IMR-90 (cell line): ENCODE results near the gene TOMM40L. TPM values are rescaled to one million over a fixed set of nuclear protein-coding genes. Genes with fewer than 3 reads are reported as not detected.

Source experiments
- ATAC-seq: fragments of 200-7000 bp; cut with Tn5 transposase; 2 replicates; pipeline ENCODE4 v1.9.1; 2020; ENCODE audit warnings: low read depth, mild to moderate bottlenecking, moderate library complexity
- BruUV-seq: library from RNA; stranded (reverse); fragments of 400-500 nt; replicated peaks from 2 replicates; lab custom pipeline; 2021; lab: Mats Ljungman, UMichigan
- CTCF ChIA-PET: fragments of 300-600 bp; formaldehyde crosslinking; extraction: SDS; loops from one replicate; lab custom pipeline; 2021; ENCODE audit warnings: antibody characterized with exemption; lab: Yijun Ruan, JAX
- POLR2A ChIA-PET: fragments of 300-600 bp; sonication (Branson Sonifier 250); formaldehyde crosslinking; loops from one replicate; lab custom pipeline; 2022; ENCODE audit warnings: antibody characterized with exemption; ENCODE audit not compliant: unreplicated experiment; lab: Charles Lee
- DNase-seq: peaks from one replicate; pipeline ENCODE4 v3.0.0; 2013
- H2AFZ ChIP-seq: replicated peaks from 2 replicates; pipeline ENCODE3; 2013; ENCODE audit warnings: low read length, mild to moderate bottlenecking; ENCODE audit not compliant: poor library complexity
- H2AK5ac ChIP-seq: 2 replicates; pipeline ENCODE4 v1.6.1; 2013; ENCODE audit warnings: low read depth, low read length, inconsistent platforms
- H2AK9ac ChIP-seq: replicated peaks from 2 replicates; pipeline ENCODE3; 2013; ENCODE audit warnings: mild to moderate bottlenecking, low read depth, low read length, moderate library complexity; ENCODE audit not compliant: poor library complexity
- H2BK120ac ChIP-seq: 2 replicates; pipeline ENCODE4 v1.6.1; 2013; ENCODE audit warnings: low read depth, low read length, inconsistent platforms
- H2BK15ac ChIP-seq: 3 replicates; pipeline ENCODE4 v1.6.1; 2013; ENCODE audit warnings: low read depth, low read length, inconsistent platforms
- H2BK20ac ChIP-seq: 2 replicates; pipeline ENCODE4 v1.6.1; 2013; ENCODE audit warnings: low read depth, mild to moderate bottlenecking, inconsistent platforms, low read length, moderate library complexity
- H2BK5ac ChIP-seq: 2 replicates; pipeline ENCODE4 v1.6.1; 2013; ENCODE audit warnings: mild to moderate bottlenecking, low read depth, low read length, inconsistent platforms; ENCODE audit not compliant: poor library complexity, severe bottlenecking
- H3K14ac ChIP-seq: replicated peaks from 2 replicates; pipeline ENCODE4 v1.6.1; 2013; ENCODE audit warnings: low read depth, low read length, inconsistent platforms
- H3K18ac ChIP-seq: 2 replicates; pipeline ENCODE4 v1.6.1; 2013; ENCODE audit warnings: low read depth, low read length, control low read depth
- H3K23ac ChIP-seq: 2 replicates; pipeline ENCODE4 v1.6.1; 2013; ENCODE audit warnings: low read depth, low read length, inconsistent platforms
- H3K27ac ChIP-seq: 2 replicates; pipeline ENCODE4 v1.5.1; 2013; ENCODE audit warnings: mild to moderate bottlenecking, control low read depth, low read length; ENCODE audit not compliant: insufficient read depth
- H3K27me3 ChIP-seq: 2 replicates; pipeline ENCODE4 v1.6.1; 2013; ENCODE audit warnings: low read length; ENCODE audit not compliant: control insufficient read depth, insufficient read depth
- H3K36me3 ChIP-seq: 2 replicates; pipeline ENCODE4 v1.6.1; 2013; ENCODE audit warnings: low read length, mixed read lengths; ENCODE audit not compliant: control insufficient read depth, insufficient read depth
- H3K4ac ChIP-seq: 2 replicates; pipeline ENCODE4 v1.6.1; 2013; ENCODE audit warnings: low read depth, low read length, inconsistent platforms
- H3K4me1 ChIP-seq: 2 replicates; pipeline ENCODE4 v1.6.1; 2013; ENCODE audit warnings: low read length, mixed read lengths; ENCODE audit not compliant: control insufficient read depth, insufficient read depth
- H3K4me2 ChIP-seq: 2 replicates; pipeline ENCODE4 v1.6.1; 2013; ENCODE audit warnings: low read depth, mild to moderate bottlenecking, control low read depth, low read length, moderate library complexity
- H3K4me3 ChIP-seq: 2 replicates; pipeline ENCODE4 v1.5.1; 2013; ENCODE audit warnings: low read depth, mild to moderate bottlenecking, control low read depth, low read length, moderate library complexity; ENCODE audit not compliant: insufficient read depth
- H3K56ac ChIP-seq: 2 replicates; pipeline ENCODE4 v1.6.1; 2013; ENCODE audit warnings: low read length, inconsistent platforms; ENCODE audit not compliant: insufficient read depth; ENCODE audit errors: extremely low read depth
- H3K79me1 ChIP-seq, 2 experiments: 2 replicates each; pipeline ENCODE4 v1.6.1; 2013; ENCODE audit warnings: low read length in 2 of 2, inconsistent platforms in 1 of 2, low read depth in 1 of 2
- H3K9ac ChIP-seq: 2 replicates; pipeline ENCODE4 v1.6.1; 2013; ENCODE audit warnings: low read depth, low read length, control low read depth
- H3K9me1 ChIP-seq: 2 replicates; pipeline ENCODE4 v1.6.1; 2013; ENCODE audit warnings: low read length, inconsistent platforms; ENCODE audit not compliant: insufficient read depth
- H3K9me3 ChIP-seq: 2 replicates; pipeline ENCODE4 v1.6.1; 2013; ENCODE audit warnings: low read length; ENCODE audit not compliant: control insufficient read depth, insufficient read depth
- H4K20me1 ChIP-seq: 2 replicates; pipeline ENCODE4 v1.6.1; 2013; ENCODE audit warnings: low read length, inconsistent platforms; ENCODE audit not compliant: insufficient read depth
- H4K5ac ChIP-seq: 2 replicates; pipeline ENCODE4 v1.6.1; 2013; ENCODE audit warnings: mild to moderate bottlenecking, low read depth, low read length, control low read depth
- H4K8ac ChIP-seq, 2 experiments: 2 replicates each; pipeline ENCODE4 v1.6.1; 2013; ENCODE audit warnings: low read depth in 2 of 2, low read length in 2 of 2, control low read depth in 1 of 2, inconsistent platforms in 1 of 2
- H4K91ac ChIP-seq: 2 replicates; pipeline ENCODE4 v1.6.1; 2013; ENCODE audit warnings: low read depth, low read length, inconsistent platforms; ENCODE audit not compliant: insufficient read depth
- CHD1 ChIP-seq: IDR thresholded peaks from 2 replicates; pipeline ENCODE4 v1.6.1; 2012; ENCODE audit warnings: low read depth, low read length, improper control_type of control experiment
- CTCF ChIP-seq: conservative IDR thresholded peaks from 2 replicates; pipeline ENCODE4 v1.5.1; 2012; ENCODE audit warnings: mild to moderate bottlenecking, low read depth, low read length, improper control_type of control experiment
- ELK1 ChIP-seq: fragments of 150-350 bp; IDR thresholded peaks from 2 replicates; pipeline ENCODE4 v1.6.1; 2016; ENCODE audit warnings: low read depth, mild to moderate bottlenecking, low read length, moderate library complexity, borderline replicate concordance
- FOS ChIP-seq: fragments of 150-350 bp; IDR thresholded peaks from 2 replicates; pipeline ENCODE4 v1.6.1; 2016; ENCODE audit warnings: low read depth, low read length
- MAFK ChIP-seq: IDR thresholded peaks from 2 replicates; pipeline ENCODE4 v1.6.1; 2012; ENCODE audit warnings: low read depth, low read length, improper control_type of control experiment
- MXI1 ChIP-seq: IDR thresholded peaks from 2 replicates; pipeline ENCODE4 v1.6.1; 2012; ENCODE audit warnings: low read depth, mild to moderate bottlenecking, low read length, moderate library complexity, borderline replicate concordance
- NFE2L2 ChIP-seq: fragments of 150-350 bp; IDR thresholded peaks from 2 replicates; pipeline ENCODE4 v1.6.1; 2016; ENCODE audit warnings: low read depth, mild to moderate bottlenecking, low read length
- POLR2A ChIP-seq: IDR thresholded peaks from 2 replicates; pipeline ENCODE4 v1.6.1; 2012; ENCODE audit warnings: mild to moderate bottlenecking, low read depth, low read length
- RAD21 ChIP-seq: IDR thresholded peaks from 2 replicates; pipeline ENCODE4 v1.6.1; 2012; ENCODE audit warnings: low read length, improper control_type of control experiment
- RCOR1 ChIP-seq: IDR thresholded peaks from 2 replicates; pipeline ENCODE4 v1.6.1; 2012; ENCODE audit warnings: mild to moderate bottlenecking, low read length, improper control_type of control experiment; ENCODE audit not compliant: insufficient replicate concordance
- RFX5 ChIP-seq: IDR thresholded peaks from 2 replicates; pipeline ENCODE4 v1.8.0; 2012; ENCODE audit warnings: low read depth, mild to moderate bottlenecking, low read length, moderate library complexity
- SMC3 ChIP-seq: fragments of 150-350 bp; IDR thresholded peaks from 2 replicates; pipeline ENCODE4 v1.6.1; 2016; ENCODE audit warnings: low read depth, mild to moderate bottlenecking, antibody characterized with exemption, low read length, moderate library complexity
- USF2 ChIP-seq: fragments of 150-350 bp; IDR thresholded peaks from 2 replicates; pipeline ENCODE4 v1.6.1; 2017; ENCODE audit warnings: mild to moderate bottlenecking, antibody characterized with exemption, low read length, low read depth
- WGBS, 2 experiments: methylation state at CpG; one replicate each; pipeline versions ENCODE4 v1.1.5 to v1.1.7; 2013; ENCODE audit warnings: missing lambda C conversion rate in 2 of 2; ENCODE audit not compliant: insufficient read length in 1 of 2; ENCODE audit errors: extremely low coverage in 2 of 2; 5-methylcytosine and 5-hydroxymethylcytosine counted together
- dilution Hi-C: fragments of 300-500 bp; cut with HindIII; formaldehyde crosslinking; loops from one replicate; pipeline ENCODE4 v1.14.3; 2018; ENCODE audit warnings: low sequenced_read_pairs; ENCODE audit not compliant: unreplicated experiment
- in situ Hi-C: fragments of 300-500 bp; cut with MboI; formaldehyde crosslinking; loops from 3 replicates; pipeline ENCODE4 v1.14.3; 2019; ENCODE audit warnings: low sequenced_read_pairs, inconsistent platforms, mixed read lengths
- intact Hi-C: fragments of 100-400 bp; cut with micrococcal nuclease; formaldehyde crosslinking; loops from 2 replicates; pipeline ENCODE4 v1.10.0; 2022
- polyA plus RNA-seq, 3 experiments: library from polyadenylated mRNA; depleted of rRNA; stranded (reverse); fragments of >200 nt; gene quantifications; 2 replicates each; pipeline ENCODE4 v1.2.3, GENCODE V29; 2012; ENCODE audit warnings: low replicate concordance in 1 of 3
- total RNA-seq: library from RNA; depleted of rRNA; stranded (reverse); fragments of >200 nt; gene quantifications from 2 replicates; pipeline ENCODE4 v1.2.3, GENCODE V29; 2012

TOMM40L gene
- total and polyA plus RNA-seq, 2 of the 4 experiments (the other 2 are of a cell fraction): 7.7 to 12.5 TPM

- no peak for TF ChIP-seq RFX5
Measured at GRCh38 chr1:161209790-161210409, 16.0 kb upstream of the TOMM40L start (continued).

GRCh38 chr1:161214369-161214768 is 11.5 kb upstream of the TOMM40L start:
- POLR2A ChIA-PET: interaction anchor here (0.7 kb wide), 1 partner anchor 1660 kb away, joined by 10 read pairs; no protein-coding TSS in a partner anchor
- dilution Hi-C loops: no loop called here
- Histone ChIP-seq H3K4me3 (no peak overlapping the region), H3K79me1 (peaks cover 5 to 14% of the 10 kb centered on the region in 2 experiments), H3K4me1 (peaks cover 11% of the 10 kb centered on the region), H3K4me2 (no peak overlapping the region), H2BK20ac (no peak overlapping the region), H3K18ac (no peak overlapping the region), H2BK120ac (no peak overlapping the region), H3K9me3 (no peaks in the 10 kb centered on the region), H3K23ac (no peak overlapping the region), H2AFZ (no peak overlapping the region), H2BK15ac (no peak overlapping the region), H4K20me1 (no peaks in the 10 kb centered on the region), H3K9ac (no peak overlapping the region), H2AK5ac (no peak overlapping the region), H3K56ac (no peak overlapping the region), H3K36me3 (peaks cover 42% of the 10 kb centered on the region), H3K27ac (no peak overlapping the region), H4K5ac (no peak overlapping the region), H2BK5ac (no peak overlapping the region), H2AK9ac (no peak overlapping the region), H3K9me1 (peaks cover 14% of the 10 kb centered on the region), H3K4ac (no peak overlapping the region), H3K27me3 (no peaks in the 10 kb centered on the region), H4K91ac (no peak overlapping the region), H4K8ac (no peak overlapping the region), H3K14ac (no peak overlapping the region)
- ATAC-seq (no peak), DNase-seq (no peak)
- no TSS peak for BruUV-seq
- intact Hi-C loops: no loop called here
- in situ Hi-C loops: loop anchor here (10.0 kb wide), 1 partner anchor 530 kb away; the partner anchor contains the start of gene DUSP12
- WGBS, 2 experiments: 94% methylated on average over 2 of the region's 9 CpGs; no CpG with 5 or more reads in 1 of the 2 experiments
- CTCF ChIA-PET: interaction anchor here (0.8 kb wide), 1 partner anchor 167 kb away, joined by 4 read pairs; no protein-coding TSS in a partner anchor
- TF ChIP-seq NFE2L2 (no peak), POLR2A (no peak), ELK1 (no peak), MXI1 (no peak), FOS (no peak), SMC3 (no peak), RCOR1 (no peak), RFX5 (no peak), CHD1 (no peak), RAD21 (no peak), USF2 (no peak), CTCF (no peak), MAFK (no peak)
